C4-2B (cell line): ENCODE data around the gene FMR1.

Source experiments
- H3K27ac ChIP-seq: fragments of 450-650 bp; 2 replicates; pipeline ENCODE4 v1.5.1; 2017
- ZFX ChIP-seq: fragments of 450-650 bp; IDR thresholded peaks from 2 replicates; pipeline ENCODE4 v1.6.1; 2017
- TF ChIP-seq, protein P1 (sequence below): fragments of 450-650 bp; conservative IDR thresholded peaks from 2 replicates; pipeline ENCODE4 v1.5.1; 2017; ENCODE audit warnings: mild to moderate bottlenecking

FMR1 gene

GRCh38 chrX:147960722-147961121, 49.0 kb downstream of the FMR1 start:
- TF ChIP-seq, protein P1, sequence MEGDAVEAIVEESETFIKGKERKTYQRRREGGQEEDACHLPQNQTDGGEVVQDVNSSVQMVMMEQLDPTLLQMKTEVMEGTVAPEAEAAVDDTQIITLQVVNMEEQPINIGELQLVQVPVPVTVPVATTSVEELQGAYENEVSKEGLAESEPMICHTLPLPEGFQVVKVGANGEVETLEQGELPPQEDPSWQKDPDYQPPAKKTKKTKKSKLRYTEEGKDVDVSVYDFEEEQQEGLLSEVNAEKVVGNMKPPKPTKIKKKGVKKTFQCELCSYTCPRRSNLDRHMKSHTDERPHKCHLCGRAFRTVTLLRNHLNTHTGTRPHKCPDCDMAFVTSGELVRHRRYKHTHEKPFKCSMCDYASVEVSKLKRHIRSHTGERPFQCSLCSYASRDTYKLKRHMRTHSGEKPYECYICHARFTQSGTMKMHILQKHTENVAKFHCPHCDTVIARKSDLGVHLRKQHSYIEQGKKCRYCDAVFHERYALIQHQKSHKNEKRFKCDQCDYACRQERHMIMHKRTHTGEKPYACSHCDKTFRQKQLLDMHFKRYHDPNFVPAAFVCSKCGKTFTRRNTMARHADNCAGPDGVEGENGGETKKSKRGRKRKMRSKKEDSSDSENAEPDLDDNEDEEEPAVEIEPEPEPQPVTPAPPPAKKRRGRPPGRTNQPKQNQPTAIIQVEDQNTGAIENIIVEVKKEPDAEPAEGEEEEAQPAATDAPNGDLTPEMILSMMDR = no peak
- TF ChIP-seq ZFX = no peak
- H3K27ac ChIP-seq = no peak overlapping the region

GRCh38 chrX:147962476-147962875, 50.8 kb downstream of the FMR1 start:
- TF ChIP-seq, protein P1 = no peak
- TF ChIP-seq ZFX = no peak

GRCh38 chrX:147978931-147979330, 67.2 kb downstream of the FMR1 start:
- H3K27ac ChIP-seq = no peak overlapping the region
- TF ChIP-seq, protein P1 = no peak
- no peak for TF ChIP-seq ZFX

More at GRCh38 chrX:147962476-147962875, 50.8 kb downstream of the FMR1 start:
- no peak overlapping the region for H3K27ac ChIP-seq

- no peak within 1 kb of the TSS for H3K27ac ChIP-seq
- TF ChIP-seq ZFX = no peak
- TF ChIP-seq, protein P1 = no peak
These were observed 69.5 kb downstream of the FMR1 start, which contains the start of gene FMR1NB for GRCh38 chrX:147981038-147981752. FMR1NB (plus strand) TSS chrX:147981337; CDS start chrX:147981403, 66 bp downstream.
